ENCODE data around the gene CD46. TPM values are rescaled to one million over a fixed set of nuclear protein-coding genes. Genes with fewer than 3 reads are reported as not detected.

CD46 gene
- polyA plus RNA-seq, 1 donor = 288 TPM

- peaks cover 44% of the 10 kb centered on the region for H3K4me1 ChIP-seq (ENCODE audit: control insufficient read depth, insufficient read depth, low read length)
- peaks cover 3% of the 10 kb centered on the region for H3K9me3 ChIP-seq (ENCODE audit: control insufficient read depth, low read depth, low read length)
- peak; percentile 48 to 51 for DNase-seq
- H3K27me3 ChIP-seq (ENCODE audit: control insufficient read depth, insufficient read depth, low read length) = no peaks in the 10 kb centered on the region
- H3K27ac ChIP-seq (ENCODE audit: low read length) = peak overlapping the region; percentile 2
- no peak overlapping the region for H3K4me3 ChIP-seq (ENCODE audit: low read length)
- 80% methylated on average over 1 of the region's 11 CpGs for WGBS (ENCODE audit: insufficient coverage, low lambda C conversion rate)
- H3K36me3 ChIP-seq (ENCODE audit: control insufficient read depth, insufficient read depth, low read length) = peaks cover 4% of the 10 kb centered on the region
Observed at GRCh38 chr1:207822602-207823451, 71.0 kb downstream of the CD46 start.

- Histone ChIP-seq H3K27ac (ENCODE audit: low read length) (peak overlapping the region; percentile 49), H3K9me3 (ENCODE audit: control insufficient read depth, low read depth, low read length) (peaks cover 3% of the 10 kb centered on the region), H3K36me3 (ENCODE audit: control insufficient read depth, insufficient read depth, low read length) (peaks cover 3% of the 10 kb centered on the region), H3K4me3 (ENCODE audit: low read length) (peak overlapping the region; percentile 34), H3K27me3 (ENCODE audit: control insufficient read depth, insufficient read depth, low read length) (no peaks in the 10 kb centered on the region), H3K4me1 (ENCODE audit: control insufficient read depth, insufficient read depth, low read length) (peaks cover 51% of the 10 kb centered on the region)
- DNase-seq = no peak
- 80% methylated on average over 1 of the region's 19 CpGs for WGBS (ENCODE audit: insufficient coverage, low lambda C conversion rate)
Observed at GRCh38 chr1:207823531-207823879, 71.7 kb downstream of the CD46 start.

GRCh38 chr1:207823880-207824566 lies 72.2 kb downstream of the CD46 start:
- DNase-seq = peak; percentile 85 to 89
- peaks cover 3% of the 10 kb centered on the region for H3K9me3 ChIP-seq (ENCODE audit: control insufficient read depth, low read depth, low read length)
- H3K27me3 ChIP-seq (ENCODE audit: control insufficient read depth, insufficient read depth, low read length) = no peaks in the 10 kb centered on the region
- H3K36me3 ChIP-seq (ENCODE audit: control insufficient read depth, insufficient read depth, low read length) = peaks cover 1% of the 10 kb centered on the region
- H3K4me1 ChIP-seq (ENCODE audit: control insufficient read depth, insufficient read depth, low read length) = peaks cover 51% of the 10 kb centered on the region
- 7% methylated on average over 5 of the region's 9 CpGs for WGBS (ENCODE audit: insufficient coverage, low lambda C conversion rate)
- peak overlapping the region; percentile 49 for H3K27ac ChIP-seq (ENCODE audit: low read length)
- H3K4me3 ChIP-seq (ENCODE audit: low read length) = peak overlapping the region; percentile 34

GRCh38 chr1:207824691-207825408 lies 73.0 kb downstream of the CD46 start:
- 100% methylated on average over 2 of the region's 6 CpGs for WGBS (ENCODE audit: insufficient coverage, low lambda C conversion rate)
- no peaks in the 10 kb centered on the region for H3K36me3 ChIP-seq (ENCODE audit: control insufficient read depth, insufficient read depth, low read length)
- DNase-seq = no peak
- no peaks in the 10 kb centered on the region for H3K27me3 ChIP-seq (ENCODE audit: control insufficient read depth, insufficient read depth, low read length)
- H3K27ac ChIP-seq (ENCODE audit: low read length) = peak overlapping the region; percentile 90
- peaks cover 51% of the 10 kb centered on the region for H3K4me1 ChIP-seq (ENCODE audit: control insufficient read depth, insufficient read depth, low read length)
- no peak overlapping the region for H3K4me3 ChIP-seq (ENCODE audit: low read length)
- H3K9me3 ChIP-seq (ENCODE audit: control insufficient read depth, low read depth, low read length) = peaks cover 3% of the 10 kb centered on the region

- no peak for DNase-seq
- WGBS (ENCODE audit: insufficient coverage, low lambda C conversion rate) = no CpG with 5 or more reads among the region's 2 CpGs
- H3K27ac ChIP-seq (ENCODE audit: low read length) = peak overlapping the region; percentile 90
- no peaks in the 10 kb centered on the region for H3K36me3 ChIP-seq (ENCODE audit: control insufficient read depth, insufficient read depth, low read length)
- peaks cover 3% of the 10 kb centered on the region for H3K9me3 ChIP-seq (ENCODE audit: control insufficient read depth, low read depth, low read length)
- peak overlapping the region; percentile 19 for H3K4me3 ChIP-seq (ENCODE audit: low read length)
- H3K27me3 ChIP-seq (ENCODE audit: control insufficient read depth, insufficient read depth, low read length) = no peaks in the 10 kb centered on the region
- peaks cover 51% of the 10 kb centered on the region for H3K4me1 ChIP-seq (ENCODE audit: control insufficient read depth, insufficient read depth, low read length)
Observed at GRCh38 chr1:207825409-207825695, 73.5 kb downstream of the CD46 start.

GRCh38 chr1:207825719-207826556 lies 74.1 kb downstream of the CD46 start:
- H3K4me3 ChIP-seq (ENCODE audit: low read length) = peak overlapping the region; percentile 19
- H3K36me3 ChIP-seq (ENCODE audit: control insufficient read depth, insufficient read depth, low read length) = no peaks in the 10 kb centered on the region
- DNase-seq = peak in 1 of 2 donors; percentile 53
- peak overlapping the region; percentile 90 for H3K27ac ChIP-seq (ENCODE audit: low read length)
- 68% methylated on average over 4 of the region's 18 CpGs for WGBS (ENCODE audit: insufficient coverage, low lambda C conversion rate)
- H3K9me3 ChIP-seq (ENCODE audit: control insufficient read depth, low read depth, low read length) = peaks cover 3% of the 10 kb centered on the region
- no peaks in the 10 kb centered on the region for H3K27me3 ChIP-seq (ENCODE audit: control insufficient read depth, insufficient read depth, low read length)
- peaks cover 51% of the 10 kb centered on the region for H3K4me1 ChIP-seq (ENCODE audit: control insufficient read depth, insufficient read depth, low read length)

GRCh38 chr1:207826557-207827487 lies 75.0 kb downstream of the CD46 start:
- Histone ChIP-seq H3K27ac (ENCODE audit: low read length) (peak overlapping the region; percentile 90), H3K4me3 (ENCODE audit: low read length) (peak overlapping the region; percentile 19), H3K36me3 (ENCODE audit: control insufficient read depth, insufficient read depth, low read length) (no peaks in the 10 kb centered on the region), H3K27me3 (ENCODE audit: control insufficient read depth, insufficient read depth, low read length) (no peaks in the 10 kb centered on the region), H3K4me1 (ENCODE audit: control insufficient read depth, insufficient read depth, low read length) (peaks cover 51% of the 10 kb centered on the region), H3K9me3 (ENCODE audit: control insufficient read depth, low read depth, low read length) (peaks cover 3% of the 10 kb centered on the region)
- peak in 1 of 2 donors; percentile 85 for DNase-seq
- no CpG with 5 or more reads among the region's 18 CpGs for WGBS (ENCODE audit: insufficient coverage, low lambda C conversion rate)

GRCh38 chr1:207827488-207827830 lies 75.6 kb downstream of the CD46 start:
- no peak overlapping the region for H3K4me3 ChIP-seq (ENCODE audit: low read length)
- H3K9me3 ChIP-seq (ENCODE audit: control insufficient read depth, low read depth, low read length) = peaks cover 3% of the 10 kb centered on the region
- H3K36me3 ChIP-seq (ENCODE audit: control insufficient read depth, insufficient read depth, low read length) = no peaks in the 10 kb centered on the region
- DNase-seq = no peak
- no CpG with 5 or more reads among the region's 2 CpGs for WGBS (ENCODE audit: insufficient coverage, low lambda C conversion rate)
- H3K4me1 ChIP-seq (ENCODE audit: control insufficient read depth, insufficient read depth, low read length) = peaks cover 51% of the 10 kb centered on the region
- H3K27me3 ChIP-seq (ENCODE audit: control insufficient read depth, insufficient read depth, low read length) = no peaks in the 10 kb centered on the region
- peak overlapping the region; percentile 90 for H3K27ac ChIP-seq (ENCODE audit: low read length)

GRCh38 chr1:207828046-207828445 lies 76.2 kb downstream of the CD46 start:
- Histone ChIP-seq H3K27me3 (ENCODE audit: control insufficient read depth, insufficient read depth, low read length) (no peaks in the 10 kb centered on the region), H3K4me1 (ENCODE audit: control insufficient read depth, insufficient read depth, low read length) (peaks cover 48% of the 10 kb centered on the region), H3K36me3 (ENCODE audit: control insufficient read depth, insufficient read depth, low read length) (no peaks in the 10 kb centered on the region), H3K4me3 (ENCODE audit: low read length) (no peak overlapping the region), H3K27ac (ENCODE audit: low read length) (no peak overlapping the region), H3K9me3 (ENCODE audit: control insufficient read depth, low read depth, low read length) (peaks cover 3% of the 10 kb centered on the region)
- WGBS (ENCODE audit: insufficient coverage, low lambda C conversion rate) = 100% methylated on average over 1 of the region's 5 CpGs
- no peak for DNase-seq

Data from large intestine (tissue), 3 donors.